H1 (cell line): Measurements from ENCODE around the gene GPC2. TPM values are rescaled to one million over a fixed set of nuclear protein-coding genes. Genes with fewer than 3 reads are reported as not detected.
A peak's percentile ranks its signal among the peaks of the same experiment; 100 is the strongest.

Experiments
- CTCF ChIA-PET: fragments of 300-600 bp; sonication (Branson Sonifier 250); formaldehyde crosslinking; loops from one replicate; lab custom pipeline; 2021; ENCODE audit not compliant: partially characterized antibody; lab: Charles Lee
- POLR2A ChIA-PET: fragments of 300-600 bp; sonication (Branson Sonifier 250); formaldehyde crosslinking; loops from one replicate; lab custom pipeline; 2021; ENCODE audit warnings: inconsistent platforms; ENCODE audit not compliant: partially characterized antibody; lab: Charles Lee
- DNase-seq, 2 experiments: peaks; one replicate each; pipeline versions ENCODE4 v3.0.0 to v3.0.0-alpha.2; 2010 to 2022; ENCODE audit warnings: low spot score in 2 of 2, low read depth in 1 of 2, mixed read lengths in 1 of 2
- FAIRE-seq: peaks from 2 replicates; lab custom pipeline; 2011; peaks lifted over from hg19 to GRCh38; lab: Jason Lieb, UNC
- H2AFZ ChIP-seq: 2 replicates; pipeline ENCODE4 v1.8.1; 2012; ENCODE audit warnings: low read length, inconsistent platforms
- H2AK5ac ChIP-seq: 2 replicates; pipeline ENCODE4 v1.6.1; 2013; ENCODE audit warnings: low read depth, low read length
- H2BK120ac ChIP-seq: replicated peaks from 2 replicates; pipeline ENCODE3; 2013; ENCODE audit warnings: low read depth, low read length, inconsistent platforms
- H2BK12ac ChIP-seq: 2 replicates; pipeline ENCODE4 v1.6.1; 2013; ENCODE audit warnings: low read depth, low read length
- H2BK15ac ChIP-seq: 2 replicates; pipeline ENCODE4 v1.6.1; 2013; ENCODE audit warnings: low read length
- H2BK20ac ChIP-seq: 2 replicates; pipeline ENCODE4 v1.6.1; 2013; ENCODE audit warnings: low read length
- H2BK5ac ChIP-seq: 2 replicates; pipeline ENCODE4 v1.6.1; 2013; ENCODE audit warnings: low read depth, low read length
- H3K14ac ChIP-seq: 2 replicates; pipeline ENCODE4 v1.6.1; 2013; ENCODE audit warnings: inconsistent platforms; ENCODE audit not compliant: insufficient read length
- H3K18ac ChIP-seq: 2 replicates; pipeline ENCODE4 v1.6.1; 2013; ENCODE audit warnings: low read length; ENCODE audit errors: extremely low read depth
- H3K23ac ChIP-seq: 2 replicates; pipeline ENCODE4 v1.6.1; 2013; ENCODE audit warnings: inconsistent platforms; ENCODE audit not compliant: insufficient read length
- H3K23me2 ChIP-seq: 2 replicates; pipeline ENCODE4 v1.6.1; 2013; ENCODE audit warnings: low read depth, low read length
- H3K27ac ChIP-seq: 2 replicates; pipeline ENCODE4 v1.6.1; 2011; ENCODE audit warnings: low read depth, low read length, inconsistent platforms
- H3K27me3 ChIP-seq, 4 experiments: replicated peaks in 1 of 4; 1 replicate in 1 of 4; 2 replicates in 3 of 4; pipeline versions ENCODE4 v1.6.1 to v1.8.1; 2011 to 2013; ENCODE audit warnings: low read length in 3 of 4, mild to moderate bottlenecking in 3 of 4, inconsistent platforms in 2 of 4, mixed read lengths in 2 of 4, moderate library complexity in 1 of 4; ENCODE audit not compliant: control insufficient read depth in 3 of 4, insufficient read depth in 3 of 4; ENCODE audit errors: extremely low read depth in 1 of 4
- H3K36me3 ChIP-seq, 4 experiments: 2 replicates each; pipeline versions ENCODE4 v1.6.1 to v1.8.1; 2011 to 2013; ENCODE audit warnings: mild to moderate bottlenecking in 4 of 4, low read length in 3 of 4, moderate library complexity in 2 of 4, control low read depth in 1 of 4, inconsistent platforms in 1 of 4; ENCODE audit not compliant: insufficient read depth in 4 of 4, control insufficient read depth in 2 of 4
- H3K4ac ChIP-seq: replicated peaks from 2 replicates; pipeline ENCODE3; 2013; ENCODE audit warnings: low read length, low read depth, mixed read lengths, inconsistent platforms; ENCODE audit not compliant: insufficient read length
- H3K4me1 ChIP-seq, 4 experiments: replicated peaks in 1 of 4; 1 replicate in 1 of 4; 2 replicates in 3 of 4; pipeline versions ENCODE4 v1.6.1 to v1.8.1; 2011 to 2013; ENCODE audit warnings: low read length in 3 of 4, inconsistent platforms in 2 of 4, mixed read lengths in 1 of 4; ENCODE audit not compliant: insufficient read depth in 4 of 4, control insufficient read depth in 3 of 4
- H3K4me2 ChIP-seq, 2 experiments: 2 replicates each; pipeline versions ENCODE4 v1.6.1 to v1.8.1; 2011 to 2013; ENCODE audit warnings: low read depth in 2 of 2, low read length in 2 of 2, control low read depth in 1 of 2, inconsistent platforms in 1 of 2, mild to moderate bottlenecking in 1 of 2; ENCODE audit not compliant: insufficient read depth in 1 of 2
- H3K4me3 ChIP-seq, 4 experiments: fragments of 200-600, 300-600 bp in 1 of 4; sonication (generic), shearing (Covaris generic), sonication (Bioruptor Twin) in 1 of 4; 2 replicates each; pipeline versions ENCODE4 v1.5.1 to v1.8.1; 2011 to 2016; ENCODE audit warnings: low read length in 4 of 4, low read depth in 3 of 4, control low read depth in 2 of 4, inconsistent platforms in 2 of 4, mild to moderate bottlenecking in 2 of 4, mixed read lengths in 1 of 4, moderate library complexity in 1 of 4; ENCODE audit not compliant: insufficient read depth in 2 of 4; ENCODE audit errors: extremely low read depth in 1 of 4
- H3K56ac ChIP-seq: replicated peaks from 2 replicates; pipeline ENCODE3; 2013; ENCODE audit warnings: low read depth, mild to moderate bottlenecking, mixed read lengths, low read length, inconsistent platforms; ENCODE audit not compliant: insufficient read length
- H3K79me1 ChIP-seq: 2 replicates; pipeline ENCODE4 v1.6.1; 2013; ENCODE audit warnings: low read depth, low read length, control low read depth
- H3K79me2 ChIP-seq, 2 experiments: 2 replicates each; pipeline versions ENCODE4 v1.6.1 to v1.8.1; 2012 to 2013; ENCODE audit warnings: low read length in 2 of 2, mild to moderate bottlenecking in 2 of 2, inconsistent platforms in 1 of 2; ENCODE audit not compliant: insufficient read depth in 2 of 2, control insufficient read depth in 1 of 2
- H3K9ac ChIP-seq, 4 experiments: replicated peaks in 1 of 4; 1 replicate in 1 of 4; 2 replicates in 3 of 4; pipeline versions ENCODE4 v1.6.1 to v1.8.1; 2011 to 2013; ENCODE audit warnings: low read depth in 3 of 4, low read length in 3 of 4, control low read depth in 2 of 4, mild to moderate bottlenecking in 2 of 4, moderate library complexity in 2 of 4, inconsistent platforms in 1 of 4; ENCODE audit errors: extremely low read depth in 1 of 4
- H3K9me3 ChIP-seq, 2 experiments: 2 replicates each; pipeline versions ENCODE4 v1.6.1 to v1.8.1; 2012 to 2013; ENCODE audit warnings: mild to moderate bottlenecking in 2 of 2, moderate library complexity in 2 of 2, control low read depth in 1 of 2, inconsistent platforms in 1 of 2, low read depth in 1 of 2, low read length in 1 of 2, mixed read lengths in 1 of 2; ENCODE audit not compliant: insufficient read depth in 2 of 2
- H4K20me1 ChIP-seq, 2 experiments: replicated peaks in 1 of 2; 2 replicates each; pipeline versions ENCODE3 to v1.8.1; 2011 to 2013; ENCODE audit warnings: inconsistent platforms in 2 of 2, low read length in 2 of 2, mild to moderate bottlenecking in 1 of 2; ENCODE audit not compliant: insufficient read depth in 2 of 2, control insufficient read depth in 1 of 2
- H4K5ac ChIP-seq: 2 replicates; pipeline ENCODE4 v1.6.1; 2013; ENCODE audit warnings: low read length, low read depth, mixed read lengths, inconsistent platforms; ENCODE audit not compliant: insufficient read length
- H4K8ac ChIP-seq: 2 replicates; pipeline ENCODE4 v1.8.0; 2013; ENCODE audit warnings: mild to moderate bottlenecking, moderate library complexity, low read length, inconsistent platforms; ENCODE audit not compliant: insufficient read depth; ENCODE audit errors: extremely low read depth
- H4K91ac ChIP-seq: replicated peaks from 2 replicates; pipeline ENCODE3; 2013; ENCODE audit warnings: low read length, mixed read lengths, inconsistent platforms; ENCODE audit not compliant: insufficient read length
- BACH1 ChIP-seq: IDR thresholded peaks from 2 replicates; pipeline ENCODE4 v1.6.1; 2012; ENCODE audit warnings: low read length, improper control_type of control experiment
- GTF2F1 ChIP-seq: IDR thresholded peaks from 2 replicates; pipeline ENCODE4 v1.6.1; 2012; ENCODE audit warnings: low read depth, low read length, improper control_type of control experiment, borderline replicate concordance
- MAFK ChIP-seq: IDR thresholded peaks from 2 replicates; pipeline ENCODE4 v1.6.1; 2012; ENCODE audit warnings: low read depth, mild to moderate bottlenecking, improper control_type of control experiment, low read length
- PHF8 ChIP-seq: fragments of 200-600 bp; sonication (generic); conservative IDR thresholded peaks from 2 replicates; pipeline ENCODE4 v1.7.1; 2012; ENCODE audit warnings: low read depth, mild to moderate bottlenecking, inconsistent platforms, low read length, moderate library complexity
- RBBP5 ChIP-seq: IDR thresholded peaks from 2 replicates; pipeline ENCODE4 v1.7.1; 2012; ENCODE audit warnings: low read depth, mild to moderate bottlenecking, inconsistent platforms, low read length, moderate library complexity, borderline replicate concordance
- TAF7 ChIP-seq: optimal IDR thresholded peaks from 2 replicates; pipeline ENCODE3; 2011; ENCODE audit warnings: low read depth, mild to moderate bottlenecking, inconsistent platforms, low read length, moderate library complexity, borderline replicate concordance
- TBP ChIP-seq: IDR thresholded peaks from 2 replicates; pipeline ENCODE4 v1.6.1; 2011; ENCODE audit warnings: low read depth, low read length, improper control_type of control experiment
- WGBS, 2 experiments: shearing (Covaris generic) in 1 of 2; methylation state at CpG; one replicate each; pipeline versions ENCODE4 v1.1.6 to v1.1.7; 2013 to 2015; ENCODE audit warnings: low lambda C conversion rate in 2 of 2, mixed read lengths in 2 of 2, inconsistent platforms in 1 of 2, low coverage in 1 of 2, missing lambda C conversion rate in 1 of 2; ENCODE audit not compliant: insufficient replicate concordance in 2 of 2, insufficient coverage in 1 of 2, insufficient read length in 1 of 2; ENCODE audit errors: extremely low coverage in 1 of 2, missing lambda C conversion rate in 1 of 2; 5-methylcytosine and 5-hydroxymethylcytosine counted together
- polyA plus RNA-seq, 7 experiments: library from polyadenylated mRNA; depleted of rRNA in 3 of 7; stranded (reverse) in 5 of 7; unstranded in 2 of 7; fragments of >200 nt in 5 of 7; fragments of 200-250 nt in 2 of 7; gene quantifications; 1 replicate in 5 of 7; 2 replicates in 1 of 7; 4 replicates in 1 of 7; pipeline versions ENCODE4 v1.2.1 to v1.2.3, GENCODE V29; 2011 to 2013; ENCODE audit warnings: missing spikeins in 2 of 7, mixed read lengths in 2 of 7
- total RNA-seq: library from RNA; stranded (reverse); fragmentation: NEBNext Ultra II Directional; extraction: Animal tissue kit (Norgen Biotek cat#: 25700); gene quantifications from 2 replicates; pipeline ENCODE4 v1.2.1, GENCODE V29; 2021

The GPC2 gene
- total and polyA plus RNA-seq, 2 of the 8 experiments (the other 6 are each of a cell fraction or from before 2014, with no cell fraction given) = 25.3 to 44.8 TPM

GRCh38 chr7:100158229-100159098 lies 18.7 kb downstream of the GPC2 start, which contains the start of gene TRAPPC14:
TSS of gene TRAPPC14 (minus strand) at chr7:100158723. CDS start at chr7:100158499, 224 bp downstream.
- no peak within 1 kb of the TSS for H3K23ac ChIP-seq
- H3K4me2 ChIP-seq = peak within 1 kb of the TSS; percentile 75 to 94
- H2BK120ac ChIP-seq = no peak within 1 kb of the TSS
- WGBS, 2 experiments = 7% methylated on average over 72 of the region's 87 CpGs; no CpG with 5 or more reads in 1 of the 2 experiments
- H2BK20ac ChIP-seq = no peak within 1 kb of the TSS
- no peak within 1 kb of the TSS for H2AFZ ChIP-seq
- no peak within 1 kb of the TSS for H3K56ac ChIP-seq
- H3K23me2 ChIP-seq = peaks cover 6% of the 10 kb centered on the region
- H3K14ac ChIP-seq = no peak within 1 kb of the TSS
- no peaks in the 10 kb centered on the region for H3K79me2 ChIP-seq
- peak within 1 kb of the TSS; percentile 24; the same call in 1 of the 2 replicates for H3K27ac ChIP-seq
- H2BK15ac ChIP-seq = no peak within 1 kb of the TSS
- H2AK5ac ChIP-seq = no peak within 1 kb of the TSS
- H3K9ac ChIP-seq = peak within 1 kb of the TSS; percentile 48 to 95 (median 62)
- DNase-seq (peak; percentile 83 to 99), FAIRE-seq (no peak)
- H3K79me1 ChIP-seq = no peaks in the 10 kb centered on the region; the same call in 1 of the 2 replicates
- H3K9me3 ChIP-seq = no peaks in the 10 kb centered on the region
- peak within 1 kb of the TSS; percentile 57 to 88 (median 80) for H3K4me3 ChIP-seq
- H4K8ac ChIP-seq = 0 out of 2 replicates have a peak within 1 kb of the TSS, but pooled peaks have one; percentile 17
- H3K36me3 ChIP-seq = peaks cover 6 to 36% (median 20%) of the 10 kb centered on the region in 4 experiments
- no peak within 1 kb of the TSS for H2BK5ac ChIP-seq
- peaks cover 12 to 28% of the 10 kb centered on the region in 2 experiments for H4K20me1 ChIP-seq
- H3K4me1 ChIP-seq = peaks cover 0 to 15% (median 9%) of the 10 kb centered on the region in 4 experiments; a peak in 5 of 7 replicates
- H4K5ac ChIP-seq = peak within 1 kb of the TSS; percentile 11
- H3K18ac ChIP-seq = peak within 1 kb of the TSS; percentile 48
- no peak within 1 kb of the TSS for H2BK12ac ChIP-seq
- CTCF ChIA-PET = interaction anchor here (0.7 to 7.9 kb wide), 4 partner anchors 10 to 29 kb away, joined by 3 to 83 read pairs (median 4); partner anchors contain the start of gene GAL3ST4
- POLR2A ChIA-PET = interaction anchor here (0.8 to 9.9 kb wide), 15 partner anchors 9 to 270 kb away, joined by 3 to 145 read pairs (median 5); partner anchors contain the start of genes AP4M1, GAL3ST4, GPC2 and LAMTOR4
- H3K4ac ChIP-seq = peak within 1 kb of the TSS; percentile 84
- H4K91ac ChIP-seq = no peak within 1 kb of the TSS
- H3K27me3 ChIP-seq = no peaks in the 10 kb centered on the region
- TF ChIP-seq MAFK (no peak), TAF7 (peak; percentile 21), GTF2F1 (no peak), PHF8 (peak; percentile 74), RBBP5 (peak; percentile 88; the same call in 1 of the 2 replicates), BACH1 (no peak), TBP (peak; percentile 79)
